ENCODE measurements around the gene STRAP.

GRCh38 chr12:15858353-15858752 lies 23.8 kb upstream of the STRAP start:
- no peak for TF ChIP-seq EZH2 (optimal IDR thresholded peaks at IDR 0.05; ENCODE audit: low read depth, low read length)
- TF ChIP-seq CTCF (IDR thresholded peaks at IDR 0.05; ENCODE audit: low read length), result no peak
- TF ChIP-seq EZH2phosphoT487 (IDR thresholded peaks at IDR 0.05; ENCODE audit: low read length), result no peak
